GM19238 (cell line): ENCODE measurements around the gene DLGAP5.
A peak's percentile ranks its signal among the peaks of the same experiment; 100 is the strongest.

Experiments used
- DNase-seq: peaks from one replicate; pipeline ENCODE4 v3.0.0; 2011; ENCODE audit warnings: low spot score; ENCODE audit not compliant: insufficient read length

The DLGAP5 gene

GRCh38 chr14:55114720-55115119 is 76.7 kb downstream of the DLGAP5 start:
- no peak for DNase-seq

- no peak for DNase-seq
These were observed 80.2 kb downstream of the DLGAP5 start for GRCh38 chr14:55111122-55111708.

- DNase-seq = no peak
These were observed 81.5 kb downstream of the DLGAP5 start for GRCh38 chr14:55109836-55110235.

GRCh38 chr14:55107766-55108554 is 83.4 kb downstream of the DLGAP5 start:
- DNase-seq = no peak

GRCh38 chr14:55105991-55106390 is 85.4 kb downstream of the DLGAP5 start:
- no peak for DNase-seq

- no peak for DNase-seq
These were observed 87.1 kb downstream of the DLGAP5 start for GRCh38 chr14:55103971-55104954.

GRCh38 chr14:55103005-55103640 is 88.3 kb downstream of the DLGAP5 start:
- DNase-seq = peak; percentile 32

GRCh38 chr14:55102141-55102621 is 89.2 kb downstream of the DLGAP5 start:
- DNase-seq = peak; percentile 61

GRCh38 chr14:55101698-55102097 is 89.7 kb downstream of the DLGAP5 start:
- DNase-seq = no peak

GRCh38 chr14:55099756-55100155 is 91.6 kb downstream of the DLGAP5 start:
- no peak for DNase-seq

GRCh38 chr14:55098561-55098898 is 92.9 kb downstream of the DLGAP5 start:
- no peak for DNase-seq
